Activated CD4-positive, alpha-beta T cell treated with anti-CD3 and anti-CD28 coated beads, Interleukin-2, amount 50 U/mL, for 24 hours (primary cell): ENCODE measurements around the gene CASK.
"Not testable (repeated sequence)": the region's sequence is repeated elsewhere in the genome, so short reads cannot be mapped to it uniquely, and the experiment has no call there.

Experiments
- DNase-seq, 2 donors: peaks; one replicate each; pipeline ENCODE4 v3.0.0-alpha.2; 2020; ENCODE audit warnings: low read depth in 1 of 2, low spot score in 1 of 2

CASK gene

GRCh38 chrX:41737065-41737464, 186.3 kb downstream of the CASK start:
- DNase-seq = no peak

- DNase-seq = no peak
Measured at GRCh38 chrX:41734530-41734929, 188.8 kb downstream of the CASK start.

- DNase-seq = peak in 1 of 2 donors; percentile 3
Measured at GRCh38 chrX:41733939-41734338, 189.4 kb downstream of the CASK start.

GRCh38 chrX:41732260-41732659, 191.1 kb downstream of the CASK start:
- no peak for DNase-seq

GRCh38 chrX:41730081-41730480, 193.3 kb downstream of the CASK start:
- DNase-seq = no peak

GRCh38 chrX:41728125-41728524, 195.2 kb downstream of the CASK start:
- DNase-seq = no peak

GRCh38 chrX:41723826-41724225, 199.5 kb downstream of the CASK start, which contains the start of gene GPR82:
GPR82 (plus strand) TSS chrX:41724181; CDS start chrX:41727027, 2,846 bp downstream.
- no peak for DNase-seq

- no peak for DNase-seq
Measured at GRCh38 chrX:41722816-41723618, 200.3 kb downstream of the CASK start.

- no peak for DNase-seq
Measured at GRCh38 chrX:41722214-41722613, 201.1 kb downstream of the CASK start.

- no peak for DNase-seq
Measured at GRCh38 chrX:41721590-41721989, 201.8 kb downstream of the CASK start.

GRCh38 chrX:41720125-41720779, 203.1 kb downstream of the CASK start:
- no peak for DNase-seq

GRCh38 chrX:41719610-41720009, 203.7 kb downstream of the CASK start:
- DNase-seq = not testable (repeated sequence)

- DNase-seq = no peak
Measured at GRCh38 chrX:41718481-41719235, 204.7 kb downstream of the CASK start.

GRCh38 chrX:41716767-41717473, 206.4 kb downstream of the CASK start:
- DNase-seq = no peak

- no peak for DNase-seq
Measured at GRCh38 chrX:41716222-41716621, 207.1 kb downstream of the CASK start.

GRCh38 chrX:41711021-41711667, 212.2 kb downstream of the CASK start:
- no peak for DNase-seq

- no peak for DNase-seq
Measured at GRCh38 chrX:41708486-41708885, 214.9 kb downstream of the CASK start.

- DNase-seq = no peak
Measured at GRCh38 chrX:41707218-41707617, 216.1 kb downstream of the CASK start.

- no peak for DNase-seq
Measured at GRCh38 chrX:41705680-41706374, 217.5 kb downstream of the CASK start.

GRCh38 chrX:41705042-41705441, 218.3 kb downstream of the CASK start:
- DNase-seq = no peak
